ENCODE data around the gene SECISBP2.

Gene SECISBP2

DNA sequence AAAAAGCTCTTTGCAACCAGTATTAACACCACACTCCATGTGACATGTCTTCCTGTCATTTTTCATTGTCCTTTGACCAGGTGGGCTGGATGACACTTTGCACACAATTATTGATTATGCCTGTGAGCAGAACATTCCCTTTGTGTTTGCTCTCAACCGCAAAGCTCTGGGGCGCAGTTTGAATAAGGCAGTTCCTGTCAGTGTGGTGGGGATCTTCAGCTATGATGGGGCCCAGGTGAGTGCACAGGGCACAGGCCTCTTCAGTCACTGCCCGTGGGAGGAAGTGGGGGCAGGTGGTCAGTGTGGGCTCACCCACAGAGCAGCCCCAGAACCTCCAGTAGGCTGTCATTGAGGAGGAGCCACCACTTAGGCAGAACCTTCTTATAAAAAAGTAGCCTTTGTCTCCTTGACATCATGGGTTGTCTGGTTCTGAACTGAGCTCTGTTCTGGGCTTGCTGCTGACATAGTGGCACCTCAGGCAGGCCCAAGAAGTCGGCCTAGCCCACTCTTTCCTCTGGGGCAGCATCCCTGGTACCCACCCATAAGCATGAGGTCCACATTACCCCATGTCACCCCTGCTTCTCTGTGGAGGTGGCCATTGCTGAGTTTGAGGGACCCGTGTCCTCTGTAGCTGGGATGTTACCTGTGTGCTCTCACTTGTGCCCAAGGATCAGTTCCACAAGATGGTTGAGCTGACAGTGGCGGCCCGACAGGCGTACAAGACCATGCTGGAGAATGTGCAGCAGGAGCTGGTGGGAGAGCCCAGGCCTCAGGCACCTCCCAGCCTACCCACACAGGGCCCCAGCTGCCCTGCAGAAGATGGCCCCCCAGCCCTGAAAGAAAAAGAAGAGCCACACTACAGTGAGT is 39.3 kb downstream of the SECISBP2 start:
- Histone ChIP-seq H3K9ac (ENCODE audit: low read length in 2 of 2) (no peak overlapping the region), H3K36me3 (ENCODE audit: control insufficient read depth in 2 of 2, insufficient read depth in 2 of 2, low read length in 2 of 2) (peaks cover 63 to 81% of the 10 kb centered on the region in 2 donors), H3K27me3 (ENCODE audit: control insufficient read depth in 1 of 2, insufficient read depth in 2 of 2, low read length in 2 of 2) (no peaks in the 10 kb centered on the region), H3K27ac (ENCODE audit: low read length) (no peak overlapping the region), H3K9me3 (ENCODE audit: control insufficient read depth in 2 of 2, low read length in 2 of 2) (no peaks in the 10 kb centered on the region), H3K4me3 (ENCODE audit: low read length in 2 of 2) (no peak overlapping the region), H3K4me1 (ENCODE audit: control insufficient read depth, insufficient read depth, low read length) (peaks cover 2% of the 10 kb centered on the region)

DNA sequence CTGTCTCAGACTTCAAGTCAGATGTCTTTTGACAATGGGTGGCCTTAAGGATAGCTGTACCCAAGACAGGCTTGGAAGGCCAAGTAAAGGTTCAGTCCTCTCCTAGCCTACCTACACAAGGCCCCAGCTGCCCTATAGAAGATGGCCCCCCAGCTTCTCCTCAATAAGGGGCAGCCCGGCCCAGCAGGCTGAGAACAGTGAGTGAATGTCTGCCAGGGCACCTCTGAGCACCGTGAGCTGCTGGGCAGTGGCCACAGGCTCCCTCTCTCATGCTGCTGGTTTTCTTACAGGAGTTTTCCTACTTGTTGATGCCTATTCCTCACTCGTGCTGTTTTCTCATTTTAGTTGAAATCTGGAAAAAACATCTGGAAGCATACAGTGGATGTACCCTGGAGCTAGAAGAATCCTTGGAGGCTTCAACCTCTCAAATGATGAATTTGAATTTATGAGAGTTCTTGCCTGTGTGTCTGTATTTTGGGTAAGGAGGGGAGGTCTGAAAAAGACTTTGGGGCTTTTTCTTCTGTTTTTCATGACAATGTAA is 40.1 kb downstream of the SECISBP2 start:
- Histone ChIP-seq H3K4me3 (ENCODE audit: low read length in 2 of 2) (no peak overlapping the region), H3K27me3 (ENCODE audit: control insufficient read depth in 1 of 2, insufficient read depth in 2 of 2, low read length in 2 of 2) (no peaks in the 10 kb centered on the region), H3K9ac (ENCODE audit: low read length in 2 of 2) (no peak overlapping the region), H3K4me1 (ENCODE audit: control insufficient read depth, insufficient read depth, low read length) (peaks cover 2% of the 10 kb centered on the region), H3K27ac (ENCODE audit: low read length) (no peak overlapping the region), H3K36me3 (ENCODE audit: control insufficient read depth in 2 of 2, insufficient read depth in 2 of 2, low read length in 2 of 2) (peaks cover 58 to 76% of the 10 kb centered on the region in 2 donors), H3K9me3 (ENCODE audit: control insufficient read depth in 2 of 2, low read length in 2 of 2) (no peaks in the 10 kb centered on the region)

DNA sequence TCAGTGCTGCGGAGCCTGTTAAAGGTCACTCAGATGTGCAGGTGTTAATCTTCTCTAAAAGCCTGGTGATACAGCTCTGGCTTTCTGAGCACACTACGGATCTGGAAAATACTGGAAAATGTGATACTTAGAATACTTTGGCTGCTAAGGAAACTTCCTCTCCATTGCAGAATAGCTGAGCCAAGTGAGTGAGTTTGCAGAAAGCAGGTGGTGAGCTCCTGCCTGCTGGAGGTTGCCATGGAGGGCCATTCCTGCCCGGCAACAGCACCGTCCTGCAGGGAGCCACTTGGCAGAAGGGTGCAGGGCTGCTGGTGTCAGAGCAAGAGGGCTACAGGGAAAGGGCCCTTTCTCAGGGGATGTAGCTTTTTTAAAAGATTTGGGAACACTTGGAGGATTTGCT is 40.7 kb downstream of the SECISBP2 start:
- Histone ChIP-seq H3K27me3 (ENCODE audit: control insufficient read depth in 1 of 2, insufficient read depth in 2 of 2, low read length in 2 of 2) (no peaks in the 10 kb centered on the region), H3K9ac (ENCODE audit: low read length in 2 of 2) (no peak overlapping the region), H3K4me1 (ENCODE audit: control insufficient read depth, insufficient read depth, low read length) (peaks cover 2% of the 10 kb centered on the region), H3K27ac (ENCODE audit: low read length) (no peak overlapping the region), H3K9me3 (ENCODE audit: control insufficient read depth in 2 of 2, low read length in 2 of 2) (no peaks in the 10 kb centered on the region), H3K4me3 (ENCODE audit: low read length in 2 of 2) (no peak overlapping the region), H3K36me3 (ENCODE audit: control insufficient read depth in 2 of 2, insufficient read depth in 2 of 2, low read length in 2 of 2) (peaks cover 56 to 74% of the 10 kb centered on the region in 2 donors)

DNA sequence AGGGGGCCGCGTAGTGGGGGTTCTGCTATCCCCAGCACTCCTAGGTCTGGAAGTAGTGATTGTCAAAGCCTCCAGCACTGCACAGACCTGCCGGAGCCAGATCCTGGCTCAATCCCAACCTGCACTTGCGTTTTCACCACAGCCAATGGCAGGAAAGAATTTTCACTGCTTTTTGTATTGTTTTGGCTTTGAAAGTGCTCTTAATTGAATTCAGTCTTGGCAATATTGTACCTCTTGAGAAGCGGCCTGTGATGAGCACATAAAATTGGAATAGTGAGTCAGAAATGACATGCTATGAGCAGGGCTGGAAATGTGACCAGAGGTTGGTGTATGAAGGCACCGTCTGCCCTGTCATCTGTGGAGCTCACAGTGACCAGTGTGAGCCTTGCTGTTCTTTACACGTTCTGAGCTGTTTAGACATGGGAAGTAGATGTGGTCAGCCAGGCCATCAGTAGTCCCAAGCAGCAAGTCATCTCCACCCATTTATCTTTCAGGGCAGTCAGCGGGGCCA is 41.5 kb downstream of the SECISBP2 start:
- H3K9ac ChIP-seq (ENCODE audit: low read length in 2 of 2) = no peak overlapping the region
- H3K4me1 ChIP-seq (ENCODE audit: control insufficient read depth, insufficient read depth, low read length) = peaks cover 2% of the 10 kb centered on the region
- no peaks in the 10 kb centered on the region for H3K27me3 ChIP-seq (ENCODE audit: control insufficient read depth in 1 of 2, insufficient read depth in 2 of 2, low read length in 2 of 2)
- H3K4me3 ChIP-seq (ENCODE audit: low read length in 2 of 2) = no peak overlapping the region
- peaks cover 48 to 66% of the 10 kb centered on the region in 2 donors for H3K36me3 ChIP-seq (ENCODE audit: control insufficient read depth in 2 of 2, insufficient read depth in 2 of 2, low read length in 2 of 2)
- peak overlapping the region; percentile 37 for H3K27ac ChIP-seq (ENCODE audit: low read length)
- no peaks in the 10 kb centered on the region for H3K9me3 ChIP-seq (ENCODE audit: control insufficient read depth in 2 of 2, low read length in 2 of 2)

DNA sequence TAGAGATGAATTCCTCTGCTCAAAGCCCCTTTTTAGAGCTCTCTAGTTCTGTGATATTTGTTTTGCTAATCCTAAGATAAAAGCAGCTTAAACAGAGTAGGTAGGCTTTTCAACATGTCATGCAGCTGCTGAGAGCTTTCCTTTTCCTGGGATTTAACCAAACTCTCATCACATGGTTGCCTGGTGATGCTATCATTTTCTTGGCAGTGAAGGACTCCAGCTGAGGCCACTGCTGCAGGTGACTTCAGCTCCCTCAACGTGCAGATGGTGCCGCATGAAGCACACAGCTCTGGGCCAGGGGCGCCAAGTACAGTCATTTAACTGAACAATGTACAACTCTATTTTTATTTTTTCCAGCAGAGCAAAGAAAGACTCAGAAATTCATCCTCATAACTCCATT is 42.2 kb downstream of the SECISBP2 start:
- Histone ChIP-seq H3K9me3 (ENCODE audit: control insufficient read depth in 2 of 2, low read length in 2 of 2) (no peaks in the 10 kb centered on the region), H3K27ac (ENCODE audit: low read length) (no peak overlapping the region), H3K9ac (ENCODE audit: low read length in 2 of 2) (no peak overlapping the region), H3K4me1 (ENCODE audit: control insufficient read depth, insufficient read depth, low read length) (peaks cover 2% of the 10 kb centered on the region), H3K27me3 (ENCODE audit: control insufficient read depth in 1 of 2, insufficient read depth in 2 of 2, low read length in 2 of 2) (no peaks in the 10 kb centered on the region), H3K36me3 (ENCODE audit: control insufficient read depth in 2 of 2, insufficient read depth in 2 of 2, low read length in 2 of 2) (peaks cover 43 to 60% of the 10 kb centered on the region in 2 donors), H3K4me3 (ENCODE audit: low read length in 2 of 2) (no peak overlapping the region)

DNA sequence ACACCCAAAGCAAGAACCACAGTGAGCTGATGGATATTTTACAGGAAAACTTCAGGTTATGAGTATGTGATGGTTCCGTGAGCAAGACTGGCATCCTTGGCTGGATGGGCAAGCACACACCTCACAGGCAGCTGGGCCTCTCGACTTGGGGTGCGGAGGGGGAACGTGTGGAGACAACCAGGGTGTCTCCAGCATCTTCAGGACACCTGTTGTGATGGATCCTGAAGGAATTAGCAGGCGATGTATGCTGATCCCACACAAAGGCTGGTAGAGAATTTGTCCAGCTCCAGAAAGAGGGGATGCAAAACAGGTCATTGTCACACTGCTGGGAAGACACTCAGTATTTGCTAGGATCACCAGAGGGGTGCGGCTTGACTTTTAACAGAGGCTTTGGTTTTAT is 42.7 kb downstream of the SECISBP2 start:
- H3K27ac ChIP-seq (ENCODE audit: low read length) = no peak overlapping the region
- peaks cover 41 to 60% of the 10 kb centered on the region in 2 donors for H3K36me3 ChIP-seq (ENCODE audit: control insufficient read depth in 2 of 2, insufficient read depth in 2 of 2, low read length in 2 of 2)
- peaks cover 2% of the 10 kb centered on the region for H3K4me1 ChIP-seq (ENCODE audit: control insufficient read depth, insufficient read depth, low read length)
- no peaks in the 10 kb centered on the region for H3K27me3 ChIP-seq (ENCODE audit: control insufficient read depth in 1 of 2, insufficient read depth in 2 of 2, low read length in 2 of 2)
- H3K9ac ChIP-seq (ENCODE audit: low read length in 2 of 2) = no peak overlapping the region
- H3K9me3 ChIP-seq (ENCODE audit: control insufficient read depth in 2 of 2, low read length in 2 of 2) = no peaks in the 10 kb centered on the region
- H3K4me3 ChIP-seq (ENCODE audit: low read length in 2 of 2) = no peak overlapping the region

DNA sequence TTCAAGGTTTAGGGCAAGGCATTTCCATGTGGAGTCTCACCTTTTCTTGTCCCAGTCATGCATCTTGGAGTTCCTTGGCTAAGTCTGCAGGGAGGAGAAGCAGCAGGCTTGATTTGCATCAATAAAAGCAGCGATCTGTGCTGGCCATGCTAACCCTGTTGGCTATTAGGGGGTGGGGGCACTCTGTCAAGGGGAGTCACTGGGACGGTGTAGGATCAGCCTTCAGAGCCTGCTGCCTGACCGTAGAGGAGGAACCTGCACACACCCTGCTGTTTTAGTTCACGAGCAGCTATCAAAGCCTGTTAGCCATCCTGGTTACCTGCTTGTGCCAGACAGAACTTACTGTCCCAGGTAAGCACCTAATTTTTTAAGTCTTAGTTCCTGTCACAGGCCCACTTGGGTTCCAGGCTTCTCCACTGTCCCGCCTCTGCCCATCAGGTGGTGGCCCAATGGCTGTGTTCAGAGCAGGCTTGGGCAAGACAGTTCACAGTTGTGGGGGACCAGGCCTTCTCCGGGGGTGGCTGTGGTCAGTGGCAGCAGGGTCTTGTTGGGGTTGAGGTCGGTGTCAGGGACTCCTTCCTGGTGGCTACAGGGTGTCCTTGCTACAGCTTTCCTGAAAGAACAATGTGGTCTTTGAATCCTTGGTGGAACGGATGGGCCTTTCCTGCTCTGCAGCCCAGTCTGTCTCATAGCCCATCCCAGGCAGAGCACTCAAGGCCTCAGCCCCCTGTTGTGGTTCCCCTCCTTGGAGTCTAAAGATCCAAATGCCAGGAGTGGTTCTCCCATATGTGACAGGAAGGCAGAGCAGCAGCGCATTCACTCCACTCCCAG is 43.7 kb downstream of the SECISBP2 start:
- Histone ChIP-seq H3K36me3 (ENCODE audit: control insufficient read depth in 2 of 2, insufficient read depth in 2 of 2, low read length in 2 of 2) (peaks cover 40 to 52% of the 10 kb centered on the region in 2 donors), H3K27ac (ENCODE audit: low read length) (no peak overlapping the region), H3K4me3 (ENCODE audit: low read length in 2 of 2) (no peak overlapping the region), H3K9ac (ENCODE audit: low read length in 2 of 2) (no peak overlapping the region), H3K4me1 (ENCODE audit: control insufficient read depth, insufficient read depth, low read length) (peaks cover 2% of the 10 kb centered on the region), H3K27me3 (ENCODE audit: control insufficient read depth in 1 of 2, insufficient read depth in 2 of 2, low read length in 2 of 2) (no peaks in the 10 kb centered on the region), H3K9me3 (ENCODE audit: control insufficient read depth in 2 of 2, low read length in 2 of 2) (no peaks in the 10 kb centered on the region)

DNA sequence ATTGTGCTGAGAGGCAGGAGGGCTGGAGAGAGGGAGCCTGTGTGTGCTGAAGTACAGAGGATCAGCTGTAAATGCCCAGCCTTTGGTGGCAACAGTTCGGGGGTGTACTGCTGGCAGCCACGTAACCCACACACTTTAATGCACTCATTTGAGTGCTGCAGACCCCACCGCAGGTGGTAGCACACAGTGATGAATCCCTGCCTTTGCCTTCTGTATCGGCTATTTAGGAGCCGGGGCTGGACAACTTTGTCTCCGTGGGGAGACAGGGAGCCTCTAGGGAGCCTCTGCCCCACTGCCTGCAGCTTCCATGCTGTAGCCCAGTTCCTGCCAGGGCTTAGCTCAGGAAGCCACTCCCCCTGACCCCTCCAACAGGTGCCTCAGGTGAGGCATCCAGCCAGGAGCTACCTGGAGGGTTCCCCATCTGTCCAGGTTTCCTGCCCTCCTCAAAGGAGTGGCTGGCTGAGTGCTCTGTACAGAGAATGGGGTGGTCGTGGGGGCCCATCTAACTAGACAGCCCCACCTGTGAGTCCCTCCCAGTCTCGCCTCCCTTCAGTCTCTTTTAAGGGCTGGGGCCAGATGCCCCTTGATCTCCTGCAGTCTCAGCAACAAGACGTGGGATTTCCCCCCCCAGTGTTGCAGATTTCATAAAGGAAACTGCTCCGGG is 44.5 kb downstream of the SECISBP2 start:
- H3K4me3 ChIP-seq (ENCODE audit: low read length in 2 of 2) = no peak overlapping the region
- peaks cover 2% of the 10 kb centered on the region for H3K4me1 ChIP-seq (ENCODE audit: control insufficient read depth, insufficient read depth, low read length)
- H3K9ac ChIP-seq (ENCODE audit: low read length in 2 of 2) = no peak overlapping the region
- H3K27ac ChIP-seq (ENCODE audit: low read length) = no peak overlapping the region
- no peaks in the 10 kb centered on the region for H3K9me3 ChIP-seq (ENCODE audit: control insufficient read depth in 2 of 2, low read length in 2 of 2)
- peaks cover 35 to 45% of the 10 kb centered on the region in 2 donors for H3K36me3 ChIP-seq (ENCODE audit: control insufficient read depth in 2 of 2, insufficient read depth in 2 of 2, low read length in 2 of 2)
- no peaks in the 10 kb centered on the region for H3K27me3 ChIP-seq (ENCODE audit: control insufficient read depth in 1 of 2, insufficient read depth in 2 of 2, low read length in 2 of 2)

DNA sequence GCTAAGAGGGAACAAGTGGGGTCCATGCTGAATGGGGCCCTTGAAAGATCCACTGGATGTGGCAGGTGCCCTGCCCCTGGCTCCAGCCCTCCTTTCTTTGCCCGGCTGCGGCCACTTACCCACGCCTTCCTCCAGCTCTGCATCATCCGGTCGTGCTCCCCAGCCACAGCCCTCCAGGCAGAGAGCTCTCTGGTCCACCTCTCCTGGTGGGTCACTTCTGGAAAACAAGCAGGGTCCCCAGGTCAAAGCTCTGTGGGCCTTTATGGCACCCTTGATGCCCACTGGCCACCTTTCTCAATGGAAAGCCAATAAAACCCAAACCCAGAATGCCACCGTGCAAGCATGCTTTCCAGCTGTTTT is 45.0 kb downstream of the SECISBP2 start:
- peaks cover 30 to 40% of the 10 kb centered on the region in 2 donors for H3K36me3 ChIP-seq (ENCODE audit: control insufficient read depth in 2 of 2, insufficient read depth in 2 of 2, low read length in 2 of 2)
- H3K9me3 ChIP-seq (ENCODE audit: control insufficient read depth in 2 of 2, low read length in 2 of 2) = no peaks in the 10 kb centered on the region
- H3K27ac ChIP-seq (ENCODE audit: low read length) = no peak overlapping the region
- no peak overlapping the region for H3K4me3 ChIP-seq (ENCODE audit: low read length in 2 of 2)
- H3K4me1 ChIP-seq (ENCODE audit: control insufficient read depth, insufficient read depth, low read length) = peaks cover 2% of the 10 kb centered on the region
- H3K9ac ChIP-seq (ENCODE audit: low read length in 2 of 2) = no peak overlapping the region
- no peaks in the 10 kb centered on the region for H3K27me3 ChIP-seq (ENCODE audit: control insufficient read depth in 1 of 2, insufficient read depth in 2 of 2, low read length in 2 of 2)

DNA sequence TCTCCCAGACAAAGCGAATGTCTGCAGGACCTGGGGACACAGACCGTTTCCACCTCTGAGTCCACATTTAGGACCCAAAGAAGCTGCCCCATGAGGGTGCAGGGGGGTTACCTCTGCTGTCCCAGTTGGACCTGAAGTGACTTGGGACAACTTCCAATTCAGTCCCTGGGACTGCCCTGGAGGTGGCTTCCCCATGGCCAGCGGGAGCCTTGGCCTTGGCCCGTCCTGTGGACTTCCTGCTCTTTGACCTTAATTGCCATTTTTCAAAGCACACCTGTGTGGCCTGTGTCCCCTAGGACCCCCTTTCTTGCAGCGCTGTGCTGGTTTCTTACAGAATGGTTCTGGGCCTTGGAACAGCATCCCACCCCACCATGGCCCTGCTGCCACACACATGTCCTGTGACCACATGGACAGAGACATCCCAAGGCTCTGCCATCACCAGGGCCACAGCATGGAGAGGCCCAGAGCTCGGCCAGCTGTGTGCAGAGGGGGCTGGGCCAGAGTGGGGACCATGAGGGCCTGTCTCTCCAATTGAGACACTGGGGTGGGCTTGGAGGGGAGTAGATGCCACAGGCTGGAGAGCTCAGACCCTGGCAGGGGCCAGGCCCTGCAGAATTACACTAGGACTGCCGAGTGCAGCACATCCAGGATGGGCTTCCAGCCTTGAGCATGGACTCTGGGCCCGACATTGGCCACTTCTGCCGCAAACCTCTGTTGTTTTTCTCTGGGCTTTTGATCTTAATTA is 45.8 kb downstream of the SECISBP2 start:
- Histone ChIP-seq H3K4me1 (ENCODE audit: control insufficient read depth, insufficient read depth, low read length) (peaks cover under 1% of the 10 kb centered on the region), H3K27me3 (ENCODE audit: control insufficient read depth in 1 of 2, insufficient read depth in 2 of 2, low read length in 2 of 2) (no peaks in the 10 kb centered on the region), H3K4me3 (ENCODE audit: low read length in 2 of 2) (no peak overlapping the region), H3K36me3 (ENCODE audit: control insufficient read depth in 2 of 2, insufficient read depth in 2 of 2, low read length in 2 of 2) (peaks cover 22 to 32% of the 10 kb centered on the region in 2 donors), H3K9ac (ENCODE audit: low read length in 2 of 2) (no peak overlapping the region), H3K9me3 (ENCODE audit: control insufficient read depth in 2 of 2, low read length in 2 of 2) (no peaks in the 10 kb centered on the region), H3K27ac (ENCODE audit: low read length) (no peak overlapping the region)
